DMS 273 treated with DMSO at 0.1 percent for 48 hours (cell line): ENCODE measurements around the gene SPIN2A.
"Not testable (repeated sequence)": the region's sequence is repeated elsewhere in the genome, so short reads cannot be mapped to it uniquely, and the experiment has no call there.

Experiments
- DNase-seq: peaks from one replicate; lab custom pipeline; 2025; lab: John Stamatoyannopoulos, UW

SPIN2A gene

GRCh38 chrX:57137073-57137472, at the start of gene SPIN2A:
SPIN2A (minus strand) TSS chrX:57137397; CDS start chrX:57136597, 800 bp downstream.
- not testable (repeated sequence) for DNase-seq

GRCh38 chrX:57178605-57179004, 41.4 kb upstream of the SPIN2A start:
- no peak for DNase-seq

GRCh38 chrX:57177070-57177469, 39.9 kb upstream of the SPIN2A start:
- no peak for DNase-seq

- no peak for DNase-seq
Measured at GRCh38 chrX:57172544-57172943, 35.3 kb upstream of the SPIN2A start.

GRCh38 chrX:57156397-57157049, 19.3 kb upstream of the SPIN2A start:
- DNase-seq: no peak

- DNase-seq: no peak
Measured at GRCh38 chrX:57155171-57155570, 18.0 kb upstream of the SPIN2A start.

- not testable (repeated sequence) for DNase-seq
Measured at GRCh38 chrX:57152222-57152621, 15.0 kb upstream of the SPIN2A start.

- DNase-seq: no peak
Measured at GRCh38 chrX:57138674-57139073, 1.5 kb upstream of the SPIN2A start.

GRCh38 chrX:57137501-57137900, 304 bp upstream of the SPIN2A start:
- DNase-seq: no peak

- DNase-seq: not testable (repeated sequence)
Measured at GRCh38 chrX:57136589-57136988, 608 bp downstream of the SPIN2A start.

GRCh38 chrX:57135287-57135686, 1.9 kb downstream of the SPIN2A start:
- DNase-seq: no peak

GRCh38 chrX:57134702-57135101, 2.5 kb downstream of the SPIN2A start:
- DNase-seq: no peak

GRCh38 chrX:57133706-57134105, 3.5 kb downstream of the SPIN2A start:
- DNase-seq: no peak

- DNase-seq: not testable (repeated sequence)
Measured at GRCh38 chrX:57133284-57133683, 3.9 kb downstream of the SPIN2A start.

- DNase-seq: no peak
Measured at GRCh38 chrX:57132046-57132445, 5.2 kb downstream of the SPIN2A start.

- DNase-seq: no peak
Measured at GRCh38 chrX:57121816-57122215, 15.4 kb downstream of the SPIN2A start.

- DNase-seq: peak; percentile 79
Measured at GRCh38 chrX:57121162-57121755, 15.9 kb downstream of the SPIN2A start, which contains the start of gene SPIN2B. SPIN2B (minus strand) TSS chrX:57121548.

- not testable (repeated sequence) for DNase-seq
Measured at GRCh38 chrX:57120619-57121161, 16.5 kb downstream of the SPIN2A start.

- no peak for DNase-seq
Measured at GRCh38 chrX:57119416-57119815, 17.8 kb downstream of the SPIN2A start.

- not testable (repeated sequence) for DNase-seq
Measured at GRCh38 chrX:57117566-57117965, 19.6 kb downstream of the SPIN2A start.

- DNase-seq: no peak
Measured at GRCh38 chrX:57104921-57105398, 32.2 kb downstream of the SPIN2A start.

GRCh38 chrX:57104406-57104805, 32.8 kb downstream of the SPIN2A start:
- no peak for DNase-seq

GRCh38 chrX:57103489-57103888, 33.7 kb downstream of the SPIN2A start:
- no peak for DNase-seq
